Measurements from ENCODE around the gene CDK19. TPM values are rescaled to one million over a fixed set of nuclear protein-coding genes. Genes with fewer than 3 reads are reported as not detected.
"Not testable (repeated sequence)": the region's sequence is repeated elsewhere in the genome, so short reads cannot be mapped to it uniquely, and the experiment has no call there.

The CDK19 gene
- total and polyA plus RNA-seq, 4 donors: 19.7 to 39.6 (median 29.8) TPM

- Histone ChIP-seq H3K4me3 (ENCODE audit: low read depth, low read length) (no peak overlapping the region), H3K4me1 (ENCODE audit: control insufficient read depth, insufficient read depth, low read length) (no peaks in the 10 kb centered on the region), H3K27me3 (ENCODE audit: control insufficient read depth, insufficient read depth, low read length) (no peaks in the 10 kb centered on the region), H3K9me3 (ENCODE audit: control insufficient read depth, insufficient read depth, low read length) (peaks cover 3% of the 10 kb centered on the region), H3K27ac (ENCODE audit: low read depth, low read length) (no peak overlapping the region), H3K36me3 (ENCODE audit: control insufficient read depth, insufficient read depth, low read length) (no peaks in the 10 kb centered on the region)
- no CpG with 5 or more reads among the region's 2 CpGs for WGBS (ENCODE audit: insufficient coverage)
- DNase-seq (ENCODE audit: low read depth in 4 of 6, low spot score in 6 of 6): no peak
These were observed 45.3 kb downstream of the CDK19 start for GRCh38 chr6:110769923-110770322.

- Histone ChIP-seq H3K4me1 (ENCODE audit: control insufficient read depth, insufficient read depth, low read length) (no peaks in the 10 kb centered on the region), H3K36me3 (ENCODE audit: control insufficient read depth, insufficient read depth, low read length) (no peaks in the 10 kb centered on the region), H3K9me3 (ENCODE audit: control insufficient read depth, insufficient read depth, low read length) (peaks cover 3% of the 10 kb centered on the region), H3K27ac (ENCODE audit: low read depth, low read length) (no peak overlapping the region), H3K4me3 (ENCODE audit: low read depth, low read length) (no peak overlapping the region), H3K27me3 (ENCODE audit: control insufficient read depth, insufficient read depth, low read length) (no peaks in the 10 kb centered on the region)
- DNase-seq (ENCODE audit: low read depth in 4 of 6, low spot score in 6 of 6): no peak
- WGBS (ENCODE audit: insufficient coverage): 100% methylated on average over 1 of the region's 1 CpG
These were observed 47.2 kb downstream of the CDK19 start for GRCh38 chr6:110768057-110768456.

DNA sequence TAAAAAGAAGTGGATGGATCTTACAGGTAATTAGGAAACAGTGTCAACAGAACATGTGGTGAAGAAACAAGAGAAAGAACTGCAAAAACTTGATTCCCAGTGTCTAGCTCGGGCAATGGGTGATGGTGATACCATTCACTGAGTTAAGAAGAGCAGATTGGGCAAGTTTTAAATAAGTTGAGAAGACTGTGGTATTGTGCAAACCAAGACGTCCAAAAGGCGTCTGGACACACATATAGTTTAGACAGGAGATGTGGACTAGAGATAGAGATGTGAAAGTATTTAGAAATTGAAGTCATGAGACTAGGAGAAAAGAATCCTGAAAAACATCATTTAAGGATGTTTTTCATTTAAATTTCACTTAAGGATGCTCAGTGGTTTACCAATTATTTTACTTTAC lies 53.9 kb downstream of the CDK19 start:
- DNase-seq (ENCODE audit: low read depth in 4 of 6, low spot score in 6 of 6): no peak
- Histone ChIP-seq H3K9me3 (ENCODE audit: control insufficient read depth, insufficient read depth, low read length) (no peaks in the 10 kb centered on the region), H3K27ac (ENCODE audit: low read depth, low read length) (no peak overlapping the region), H3K4me3 (ENCODE audit: low read depth, low read length) (no peak overlapping the region), H3K36me3 (ENCODE audit: control insufficient read depth, insufficient read depth, low read length) (no peaks in the 10 kb centered on the region), H3K4me1 (ENCODE audit: control insufficient read depth, insufficient read depth, low read length) (no peaks in the 10 kb centered on the region), H3K27me3 (ENCODE audit: control insufficient read depth, insufficient read depth, low read length) (no peaks in the 10 kb centered on the region)
- WGBS (ENCODE audit: insufficient coverage): 79% methylated on average over 3 of the region's 3 CpGs

DNA sequence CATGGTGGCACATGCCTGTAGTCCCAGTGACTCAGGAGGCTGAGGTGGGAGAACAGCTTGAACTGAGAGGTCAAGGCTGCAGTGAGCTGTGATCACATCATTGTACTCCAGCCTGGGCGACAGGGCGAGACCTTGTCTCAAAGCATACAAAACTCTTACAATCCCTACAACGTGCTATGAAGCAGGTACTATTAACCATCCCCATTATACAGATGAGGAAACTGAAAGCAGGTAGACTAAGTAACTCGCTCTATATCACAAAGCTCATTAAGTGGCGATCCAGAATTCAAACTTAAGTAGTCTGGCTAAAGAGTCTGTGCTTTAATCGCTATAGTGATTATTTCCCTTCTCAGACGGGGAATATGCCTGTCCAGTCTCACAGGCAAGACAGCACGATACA lies 54.7 kb downstream of the CDK19 start:
- 98% methylated on average over 6 of the region's 8 CpGs for WGBS (ENCODE audit: insufficient coverage)
- DNase-seq (ENCODE audit: low read depth in 4 of 6, low spot score in 6 of 6): no peak

DNA sequence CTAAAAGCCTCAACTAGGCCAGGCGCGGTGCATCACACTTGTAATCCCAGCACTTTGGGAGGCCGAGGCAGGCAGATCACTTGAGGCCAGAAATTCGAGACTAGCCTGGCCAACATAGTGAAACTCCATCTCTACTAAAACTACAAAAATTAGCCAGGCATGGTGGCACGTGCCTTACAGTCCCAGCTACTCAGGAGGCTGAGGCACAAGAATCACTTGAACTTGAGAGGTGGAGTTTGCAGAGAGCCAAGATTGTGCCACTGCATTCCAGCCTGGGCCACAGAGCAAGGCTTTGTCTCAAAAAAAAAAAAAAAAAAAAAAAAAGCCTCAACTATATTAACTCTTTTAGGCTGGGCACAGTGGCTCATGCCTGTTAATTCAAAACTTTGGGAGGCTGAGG lies 55.2 kb downstream of the CDK19 start:
- not testable (repeated sequence) for H3K27me3 ChIP-seq (ENCODE audit: control insufficient read depth, insufficient read depth, low read length); DNase-seq (ENCODE audit: low read depth in 4 of 6, low spot score in 6 of 6); H3K4me3 ChIP-seq (ENCODE audit: low read depth, low read length); H3K9me3 ChIP-seq (ENCODE audit: control insufficient read depth, insufficient read depth, low read length); H3K36me3 ChIP-seq (ENCODE audit: control insufficient read depth, insufficient read depth, low read length); H3K27ac ChIP-seq (ENCODE audit: low read depth, low read length); H3K4me1 ChIP-seq (ENCODE audit: control insufficient read depth, insufficient read depth, low read length)
- 100% methylated on average over 4 of the region's 5 CpGs for WGBS (ENCODE audit: insufficient coverage)

More for the DNA sequence above, 54.7 kb downstream of the CDK19 start:
- Histone ChIP-seq H3K27me3 (ENCODE audit: control insufficient read depth, insufficient read depth, low read length) (no peaks in the 10 kb centered on the region), H3K27ac (ENCODE audit: low read depth, low read length) (no peak overlapping the region), H3K9me3 (ENCODE audit: control insufficient read depth, insufficient read depth, low read length) (no peaks in the 10 kb centered on the region), H3K4me3 (ENCODE audit: low read depth, low read length) (no peak overlapping the region), H3K4me1 (ENCODE audit: control insufficient read depth, insufficient read depth, low read length) (no peaks in the 10 kb centered on the region), H3K36me3 (ENCODE audit: control insufficient read depth, insufficient read depth, low read length) (no peaks in the 10 kb centered on the region)

DNA sequence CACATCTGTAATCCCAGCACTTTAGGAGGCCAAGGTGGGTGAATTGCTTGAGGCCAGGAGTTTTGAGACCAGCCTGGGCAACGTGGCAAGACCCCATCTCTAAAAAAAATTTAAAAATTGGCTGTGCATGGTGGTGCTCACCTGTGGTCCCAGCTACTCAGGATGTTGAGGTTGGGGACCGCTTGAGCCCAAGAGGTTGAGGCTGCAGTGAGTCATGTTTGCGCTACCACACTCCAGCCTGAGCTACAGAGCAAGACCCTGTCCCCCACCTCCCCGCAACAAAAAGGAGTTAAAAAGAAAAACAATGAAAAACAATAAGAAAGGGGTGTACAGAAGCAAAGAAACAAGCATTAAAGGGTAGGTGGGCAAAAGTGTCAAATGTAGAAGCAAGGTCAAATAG lies 57.3 kb downstream of the CDK19 start:
- Histone ChIP-seq H3K9me3 (ENCODE audit: control insufficient read depth, insufficient read depth, low read length) (no peaks in the 10 kb centered on the region), H3K4me3 (ENCODE audit: low read depth, low read length) (no peak overlapping the region), H3K27me3 (ENCODE audit: control insufficient read depth, insufficient read depth, low read length) (no peaks in the 10 kb centered on the region), H3K36me3 (ENCODE audit: control insufficient read depth, insufficient read depth, low read length) (no peaks in the 10 kb centered on the region), H3K4me1 (ENCODE audit: control insufficient read depth, insufficient read depth, low read length) (no peaks in the 10 kb centered on the region), H3K27ac (ENCODE audit: low read depth, low read length) (no peak overlapping the region)
- DNase-seq (ENCODE audit: low read depth in 4 of 6, low spot score in 6 of 6): no peak
- WGBS (ENCODE audit: insufficient coverage): 80% methylated on average over 1 of the region's 4 CpGs

- H3K4me1 ChIP-seq (ENCODE audit: control insufficient read depth, insufficient read depth, low read length): no peaks in the 10 kb centered on the region
- no peaks in the 10 kb centered on the region for H3K27me3 ChIP-seq (ENCODE audit: control insufficient read depth, insufficient read depth, low read length)
- WGBS (ENCODE audit: insufficient coverage): 20% methylated on average over 2 of the region's 2 CpGs
- H3K27ac ChIP-seq (ENCODE audit: low read depth, low read length): no peak overlapping the region
- no peaks in the 10 kb centered on the region for H3K9me3 ChIP-seq (ENCODE audit: control insufficient read depth, insufficient read depth, low read length)
- no peak overlapping the region for H3K4me3 ChIP-seq (ENCODE audit: low read depth, low read length)
- no peak for DNase-seq (ENCODE audit: low read depth in 4 of 6, low spot score in 6 of 6)
- no peaks in the 10 kb centered on the region for H3K36me3 ChIP-seq (ENCODE audit: control insufficient read depth, insufficient read depth, low read length)
These were observed 58.5 kb downstream of the CDK19 start for GRCh38 chr6:110756817-110757216.

GRCh38 chr6:110755411-110755834 lies 59.8 kb downstream of the CDK19 start:
- 73% methylated on average over 2 of the region's 3 CpGs for WGBS (ENCODE audit: insufficient coverage)
- no peak overlapping the region for H3K27ac ChIP-seq (ENCODE audit: low read depth, low read length)
- H3K27me3 ChIP-seq (ENCODE audit: control insufficient read depth, insufficient read depth, low read length): no peaks in the 10 kb centered on the region
- peak in 1 of 6 donors; percentile 6 for DNase-seq (ENCODE audit: low read depth in 4 of 6, low spot score in 6 of 6)
- no peaks in the 10 kb centered on the region for H3K4me1 ChIP-seq (ENCODE audit: control insufficient read depth, insufficient read depth, low read length)
- H3K9me3 ChIP-seq (ENCODE audit: control insufficient read depth, insufficient read depth, low read length): no peaks in the 10 kb centered on the region
- H3K36me3 ChIP-seq (ENCODE audit: control insufficient read depth, insufficient read depth, low read length): no peaks in the 10 kb centered on the region
- H3K4me3 ChIP-seq (ENCODE audit: low read depth, low read length): no peak overlapping the region

GRCh38 chr6:110753936-110754668 lies 61.2 kb downstream of the CDK19 start:
- 98% methylated on average over 8 of the region's 9 CpGs for WGBS (ENCODE audit: insufficient coverage)
- not testable (repeated sequence) for H3K36me3 ChIP-seq (ENCODE audit: control insufficient read depth, insufficient read depth, low read length); DNase-seq (ENCODE audit: low read depth in 4 of 6, low spot score in 6 of 6); H3K4me3 ChIP-seq (ENCODE audit: low read depth, low read length); H3K4me1 ChIP-seq (ENCODE audit: control insufficient read depth, insufficient read depth, low read length); H3K27ac ChIP-seq (ENCODE audit: low read depth, low read length); H3K27me3 ChIP-seq (ENCODE audit: control insufficient read depth, insufficient read depth, low read length); H3K9me3 ChIP-seq (ENCODE audit: control insufficient read depth, insufficient read depth, low read length)

DNA sequence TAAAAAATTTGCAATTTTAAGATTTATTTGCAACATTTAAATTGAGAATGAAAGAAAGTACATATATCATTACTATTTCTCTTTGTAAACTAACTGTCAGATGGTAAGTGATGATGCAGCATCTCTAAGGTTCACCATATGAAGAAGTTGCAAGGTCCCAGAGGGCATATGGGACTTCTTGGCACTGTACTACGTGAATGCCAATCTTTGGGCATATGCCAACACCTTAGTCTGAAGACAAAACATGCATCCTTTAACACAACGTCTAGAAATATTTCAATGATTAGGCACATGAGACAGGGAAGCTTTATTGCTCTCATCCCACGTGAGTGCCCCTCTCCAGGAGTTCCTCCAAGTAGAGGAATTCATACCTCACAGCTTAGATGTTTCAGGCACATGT lies 66.8 kb downstream of the CDK19 start:
- no peak overlapping the region for H3K27ac ChIP-seq (ENCODE audit: low read depth, low read length)
- no peak overlapping the region for H3K4me3 ChIP-seq (ENCODE audit: low read depth, low read length)
- DNase-seq (ENCODE audit: low read depth in 4 of 6, low spot score in 6 of 6): peak in 1 of 6 donors; percentile 41
- H3K36me3 ChIP-seq (ENCODE audit: control insufficient read depth, insufficient read depth, low read length): no peaks in the 10 kb centered on the region
- no peaks in the 10 kb centered on the region for H3K27me3 ChIP-seq (ENCODE audit: control insufficient read depth, insufficient read depth, low read length)
- WGBS (ENCODE audit: insufficient coverage): 25% methylated on average over 2 of the region's 3 CpGs
- no peaks in the 10 kb centered on the region for H3K4me1 ChIP-seq (ENCODE audit: control insufficient read depth, insufficient read depth, low read length)
- H3K9me3 ChIP-seq (ENCODE audit: control insufficient read depth, insufficient read depth, low read length): no peaks in the 10 kb centered on the region

All from spinal cord (tissue), 10 donors.